ENCODE measurements around the gene ZNRF1. TPM values are rescaled to one million over a fixed set of nuclear protein-coding genes. Genes with fewer than 3 reads are reported as not detected.

The ZNRF1 gene
- total and polyA plus RNA-seq, 2 of the 8 experiments (the other 6 are each of a cell fraction or from before 2014, with no cell fraction given): 33.5 to 52.9 TPM

DNA sequence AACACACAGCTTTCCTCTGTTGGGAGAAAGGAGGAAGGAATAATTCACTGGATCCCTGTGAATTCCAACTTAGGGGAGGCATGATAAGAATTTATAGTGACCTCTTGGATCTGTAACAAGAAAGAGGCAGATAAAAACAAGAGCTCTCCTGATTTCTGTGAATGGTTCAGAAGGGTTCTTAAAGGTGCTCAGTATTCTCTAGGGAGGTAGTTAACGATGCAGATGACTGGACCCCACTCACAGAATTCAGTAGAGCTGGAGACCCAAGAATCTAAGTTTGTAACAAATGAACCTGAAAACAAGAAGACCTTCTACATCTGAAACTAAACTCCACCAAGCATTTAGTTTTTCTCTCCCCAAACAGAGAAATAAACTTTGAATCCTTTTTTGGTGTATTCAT is 8.6 kb downstream of the ZNRF1 start (continued):
- no peak for TF ChIP-seq USF2 (IDR thresholded peaks at IDR 0.05; ENCODE audit: low read length)
- TF ChIP-seq CHD2 (IDR thresholded peaks at IDR 0.05; ENCODE audit: low read length): no peak

Data from H1 (cell line).